ENCODE measurements around the gene ZG16B.

The ZG16B gene

GRCh38 chr16:2829501-2830354 is at the start of gene ZG16B:
TSS of gene ZG16B (plus strand) at chr16:2830303. CDS start at chr16:2830442, 139 bp downstream.
- no peak for DNase-seq

GRCh38 chr16:2782583-2783351 is 47.3 kb upstream of the ZG16B start:
- DNase-seq: no peak

GRCh38 chr16:2783581-2784357 is 46.3 kb upstream of the ZG16B start:
- DNase-seq: no peak

GRCh38 chr16:2784358-2785100 is 45.6 kb upstream of the ZG16B start:
- DNase-seq: no peak

- DNase-seq: no peak
These were observed 44.8 kb upstream of the ZG16B start for GRCh38 chr16:2785101-2785991.

- DNase-seq: no peak
These were observed 43.9 kb upstream of the ZG16B start for GRCh38 chr16:2786061-2786825.

- no peak for DNase-seq
These were observed 43.3 kb upstream of the ZG16B start for GRCh38 chr16:2786826-2787151.

GRCh38 chr16:2787406-2787805 is 42.7 kb upstream of the ZG16B start, which contains the start of gene PRSS33:
TSS of gene PRSS33 (minus strand) at chr16:2787560. CDS start at chr16:2786547, 1,013 bp downstream.
- no peak for DNase-seq

- DNase-seq: no peak
These were observed 42.1 kb upstream of the ZG16B start for GRCh38 chr16:2787961-2788360.

- DNase-seq: no peak
These were observed 39.5 kb upstream of the ZG16B start for GRCh38 chr16:2790631-2791030.

GRCh38 chr16:2791174-2791573 is 38.9 kb upstream of the ZG16B start:
- no peak for DNase-seq

GRCh38 chr16:2792940-2793339 is 37.2 kb upstream of the ZG16B start:
- DNase-seq: no peak

- DNase-seq: no peak
These were observed 34.5 kb upstream of the ZG16B start for GRCh38 chr16:2795395-2796143.

GRCh38 chr16:2798723-2799204 is 31.3 kb upstream of the ZG16B start:
- no peak for DNase-seq

- DNase-seq: no peak
These were observed 30.8 kb upstream of the ZG16B start for GRCh38 chr16:2799205-2799858.

- DNase-seq: peak; percentile 7
These were observed 30.3 kb upstream of the ZG16B start for GRCh38 chr16:2799859-2800226.

GRCh38 chr16:2803545-2804195 is 26.4 kb upstream of the ZG16B start:
- no peak for DNase-seq

- DNase-seq: no peak
These were observed 25.4 kb upstream of the ZG16B start for GRCh38 chr16:2804728-2805127.

GRCh38 chr16:2806286-2806685 is 23.8 kb upstream of the ZG16B start:
- DNase-seq: no peak

Measured in DMS153 (cell line).